GM21390 (cell line): ENCODE measurements around the gene KCNG2.

ENCODE experiments used
- ATAC-seq: cut with Tn5 transposase; IDR thresholded peaks from one replicate; pipeline ENCODE4 v1.9.1; 2021; ENCODE audit not compliant: unreplicated experiment

Gene KCNG2

DNA sequence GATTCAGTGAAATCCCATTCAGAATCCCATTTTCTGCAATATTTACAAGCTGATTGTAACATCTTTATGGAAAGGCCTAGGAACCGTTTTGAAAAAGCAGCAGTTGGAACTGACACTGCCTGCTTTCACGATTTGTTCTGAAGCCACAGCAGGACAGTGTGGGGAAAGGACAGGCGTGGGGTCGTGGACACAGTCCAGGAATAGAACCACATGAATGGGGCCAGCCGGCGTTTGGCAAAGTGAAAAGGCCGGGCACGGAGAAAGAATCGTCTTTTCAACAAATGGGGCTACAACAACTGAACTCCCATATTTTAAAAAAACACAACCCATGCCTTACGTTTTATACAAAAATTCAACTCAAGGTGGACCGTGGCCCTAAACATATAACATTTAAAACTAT, 84.0 kb downstream of the KCNG2 start:
- no peak for ATAC-seq

DNA sequence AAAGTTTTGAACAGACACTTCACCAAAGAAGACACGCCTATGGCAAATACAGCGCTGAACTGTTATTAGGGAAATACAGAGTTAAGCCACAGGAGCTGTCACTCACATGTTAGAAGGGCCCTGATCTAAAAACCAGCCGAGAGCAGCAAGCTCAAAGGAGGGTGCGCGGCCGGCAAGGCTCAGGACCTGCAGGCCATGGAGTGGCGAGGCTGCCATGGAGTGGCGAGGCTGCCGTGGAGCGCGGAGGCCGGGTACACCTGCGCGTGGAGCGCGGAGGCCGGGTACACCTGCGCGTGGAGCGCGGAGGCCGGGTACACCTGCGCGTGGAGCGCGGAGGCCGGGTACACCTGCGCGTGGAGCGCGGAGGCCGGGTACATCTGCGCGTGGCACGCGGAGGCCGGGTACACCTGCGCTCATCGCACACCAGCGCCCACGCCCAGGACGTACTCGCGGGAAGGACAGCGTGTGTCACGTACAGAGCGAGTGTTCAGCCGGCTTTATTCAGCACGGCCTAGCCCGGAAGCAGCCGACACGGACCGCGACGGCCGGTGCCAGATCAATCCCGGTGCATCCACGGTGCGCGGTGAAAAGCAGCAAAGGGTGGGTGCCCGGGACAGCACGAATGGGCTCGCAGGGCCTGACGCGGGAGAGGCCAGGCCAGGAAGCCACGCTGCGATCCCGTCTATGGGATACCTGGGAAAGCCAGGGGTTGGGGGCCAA, 84.9 kb downstream of the KCNG2 start:
- no peak for ATAC-seq

DNA sequence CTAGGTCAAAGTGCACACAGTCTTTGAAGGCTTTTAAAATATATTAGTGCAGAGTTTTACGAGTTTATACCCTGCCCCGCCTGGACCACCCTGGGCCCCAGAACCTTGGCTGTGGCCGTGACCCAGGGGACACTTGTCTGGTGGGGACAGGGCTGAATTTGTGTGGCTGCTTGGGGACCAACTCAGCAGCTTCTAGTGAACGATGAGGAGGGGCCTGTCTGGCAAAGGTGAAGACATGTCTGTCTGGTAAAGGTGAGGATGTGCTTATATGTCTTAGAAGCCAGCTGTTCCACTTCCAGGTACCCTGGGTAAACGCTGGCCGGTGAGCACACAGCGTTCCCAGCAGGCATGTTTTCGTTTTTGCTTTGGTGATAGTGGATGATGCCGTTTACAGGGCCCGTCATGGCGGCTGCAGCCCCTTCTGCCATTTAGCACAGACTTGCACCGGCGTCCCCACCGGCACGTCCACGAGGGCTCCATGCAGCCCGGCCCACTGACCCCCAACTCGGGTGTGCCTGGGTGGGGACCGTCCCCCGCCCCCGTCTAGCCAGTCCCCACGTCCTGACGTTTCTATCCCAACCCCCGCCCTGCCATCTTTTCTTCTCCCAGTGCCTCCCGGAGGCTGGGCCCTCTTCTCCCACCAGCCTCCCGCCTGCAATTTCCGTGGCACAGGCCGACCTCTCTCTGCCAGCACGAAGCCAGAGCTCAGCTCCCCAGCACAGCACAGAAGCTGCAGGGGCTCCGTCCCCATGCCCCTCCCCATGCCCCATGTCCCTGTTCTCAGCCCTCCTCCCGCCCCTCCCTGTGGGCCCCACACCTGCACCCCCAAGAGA, 85.9 kb downstream of the KCNG2 start:
- no peak for ATAC-seq

DNA sequence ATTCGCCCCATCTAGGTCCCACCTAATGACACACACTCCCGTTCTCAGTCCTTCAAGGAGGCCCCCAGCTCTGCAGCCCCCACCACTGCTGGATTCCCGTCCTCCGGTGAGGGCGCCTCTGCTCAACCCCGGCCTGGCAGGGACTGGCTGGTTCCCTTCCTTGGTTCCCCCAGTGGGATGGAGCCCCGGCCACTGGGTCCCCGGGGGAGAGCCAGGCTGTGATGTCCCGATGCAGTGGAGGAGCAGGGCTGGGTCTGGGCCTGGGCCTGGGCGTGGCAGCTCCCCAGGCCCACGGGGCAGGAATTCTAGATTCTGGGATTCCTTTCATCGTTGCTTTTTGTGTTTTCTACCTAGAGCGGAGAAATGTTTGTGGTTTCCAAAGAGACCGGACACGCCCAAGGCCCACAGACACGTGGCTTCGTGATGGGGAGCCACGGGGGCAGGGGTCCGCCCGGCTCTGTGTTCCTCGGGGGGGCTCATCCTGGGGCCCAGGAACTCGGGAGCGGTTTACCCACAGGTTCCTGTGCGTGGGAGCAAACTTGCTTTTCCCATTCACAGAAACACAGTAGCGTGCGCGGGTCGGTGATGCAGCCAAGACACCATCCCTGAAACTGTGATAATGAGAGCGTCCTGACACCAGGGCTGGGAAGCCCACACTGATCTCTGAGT, 86.7 kb downstream of the KCNG2 start:
- ATAC-seq = no peak

DNA sequence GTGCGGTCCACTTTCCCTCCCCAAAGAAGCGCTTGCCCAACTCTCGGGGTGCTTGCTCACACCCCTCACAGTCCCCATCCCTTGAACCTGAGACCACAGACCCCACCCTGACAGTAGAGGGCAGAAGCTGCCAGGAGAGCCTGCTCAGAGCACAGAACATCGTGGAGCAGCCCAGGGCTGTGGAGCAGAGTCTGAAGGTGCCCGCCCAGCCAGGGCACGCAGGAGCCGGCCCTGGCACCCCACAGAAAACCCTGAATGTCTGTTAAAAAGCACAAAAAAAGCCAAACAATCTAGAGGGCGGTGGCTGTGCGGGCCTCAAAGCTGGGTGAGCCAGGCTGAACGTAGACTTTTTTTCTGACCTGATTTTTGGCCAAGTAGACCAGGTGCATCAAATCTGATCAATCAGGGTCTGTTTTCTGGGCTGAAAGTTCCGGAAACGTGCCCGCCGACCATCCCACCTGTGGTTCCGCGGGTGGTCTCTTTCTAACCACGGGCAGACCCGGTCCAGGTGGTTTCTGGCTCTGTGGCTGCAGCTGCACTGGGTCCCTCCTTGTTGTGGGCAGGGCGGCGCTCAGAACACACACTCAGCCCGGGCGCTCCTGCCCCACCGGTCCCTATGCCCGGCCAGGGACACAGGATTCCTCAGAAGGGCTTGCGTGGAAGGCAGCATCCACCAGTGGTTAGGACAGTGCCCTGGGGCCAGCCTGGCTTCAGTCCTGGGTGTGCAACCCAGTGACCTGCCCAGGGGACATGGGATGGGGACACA, 87.4 kb downstream of the KCNG2 start:
- ATAC-seq = no peak

- no peak for ATAC-seq
These were observed 89.7 kb downstream of the KCNG2 start for GRCh38 chr18:79887181-79888000.

DNA sequence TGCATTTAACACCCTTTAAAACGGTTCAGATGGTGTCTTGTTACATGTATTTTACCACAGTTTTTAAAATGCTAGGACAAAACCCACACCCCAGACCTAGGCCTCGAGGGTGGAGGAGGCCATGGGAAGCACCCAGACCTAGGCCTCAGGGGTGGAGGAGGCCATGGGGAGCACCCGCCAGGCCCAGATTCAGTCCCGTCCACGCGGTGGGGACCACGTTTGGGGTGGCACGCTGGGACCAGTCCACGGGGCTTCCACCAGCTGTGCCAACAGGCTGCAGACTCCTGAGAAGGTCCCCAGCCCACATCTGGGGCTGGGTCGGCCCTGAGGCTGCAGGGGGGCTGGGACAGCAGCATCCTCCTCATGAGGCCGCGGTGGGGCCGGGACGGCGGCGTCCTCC, 90.3 kb downstream of the KCNG2 start:
- ATAC-seq = no peak

DNA sequence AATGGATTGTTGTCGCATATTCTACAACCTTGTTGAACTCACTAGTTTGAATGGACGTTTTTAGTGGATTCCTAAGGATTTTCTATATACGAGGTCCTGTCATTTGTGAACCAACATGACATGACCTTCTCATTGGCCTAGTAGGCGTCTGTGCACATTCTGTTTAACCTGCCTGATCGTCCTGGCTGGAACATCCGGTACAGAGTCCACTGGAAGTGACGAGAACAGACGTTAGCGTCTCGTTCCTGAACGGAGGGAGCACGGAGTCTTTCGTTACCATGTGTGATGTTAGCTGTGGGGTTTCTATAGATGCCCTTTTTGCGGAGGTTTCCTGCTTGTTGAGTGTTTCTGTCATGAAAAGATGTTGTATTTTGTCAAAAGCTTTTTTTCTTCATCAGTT, 91.8 kb downstream of the KCNG2 start:
- no peak for ATAC-seq

- ATAC-seq = no peak
These were observed 92.9 kb downstream of the KCNG2 start for GRCh38 chr18:79890674-79891073.

- no peak for ATAC-seq
These were observed 99.0 kb downstream of the KCNG2 start for GRCh38 chr18:79896738-79897137.

- ATAC-seq = no peak
These were observed 100.3 kb downstream of the KCNG2 start for GRCh38 chr18:79897940-79898625.

- ATAC-seq = no peak
These were observed 101.3 kb downstream of the KCNG2 start for GRCh38 chr18:79898952-79899608.

GRCh38 chr18:79899609-79900445, 102.1 kb downstream of the KCNG2 start:
- no peak for ATAC-seq

- ATAC-seq = no peak
These were observed 103.2 kb downstream of the KCNG2 start for GRCh38 chr18:79900610-79901570.

DNA sequence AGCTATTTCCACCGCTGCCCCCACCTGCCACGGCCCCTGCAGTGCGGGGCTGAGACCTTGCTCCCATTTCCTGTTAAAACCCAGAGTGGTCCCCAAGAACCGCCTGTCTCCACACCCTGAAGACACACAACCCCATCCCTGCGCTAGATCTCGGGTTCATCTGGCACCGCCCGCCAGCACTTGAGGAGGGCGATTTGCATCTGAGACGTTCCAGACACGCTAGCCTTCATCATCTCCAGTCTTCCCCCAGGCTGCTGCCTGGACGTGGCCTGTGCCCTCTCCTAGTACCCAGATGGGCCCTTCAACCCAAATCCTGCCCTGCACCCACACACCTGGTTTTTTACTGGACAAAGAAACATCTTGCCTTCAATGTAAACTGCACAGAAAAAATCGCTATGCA, 103.9 kb downstream of the KCNG2 start:
- no peak for ATAC-seq

DNA sequence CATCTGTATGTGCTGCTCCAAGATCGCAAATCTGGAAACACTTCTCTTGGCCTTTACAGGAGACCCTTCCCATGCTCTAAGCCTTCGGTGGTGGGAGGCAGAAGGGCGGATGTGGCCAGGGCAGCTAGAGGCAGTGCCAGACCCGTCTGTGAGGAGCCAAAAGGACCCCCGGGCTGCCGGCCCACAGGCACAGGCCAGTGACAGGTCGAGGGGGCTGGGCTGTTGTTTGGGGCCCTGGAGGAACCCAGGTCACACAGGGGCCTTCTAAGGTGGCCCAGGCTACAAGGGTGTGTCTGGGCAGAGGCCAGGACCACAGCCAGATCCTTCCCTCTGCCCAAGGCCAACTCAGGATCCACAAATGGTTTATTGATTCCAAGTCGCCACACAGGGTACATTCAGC, 104.3 kb downstream of the KCNG2 start:
- ATAC-seq = no peak

DNA sequence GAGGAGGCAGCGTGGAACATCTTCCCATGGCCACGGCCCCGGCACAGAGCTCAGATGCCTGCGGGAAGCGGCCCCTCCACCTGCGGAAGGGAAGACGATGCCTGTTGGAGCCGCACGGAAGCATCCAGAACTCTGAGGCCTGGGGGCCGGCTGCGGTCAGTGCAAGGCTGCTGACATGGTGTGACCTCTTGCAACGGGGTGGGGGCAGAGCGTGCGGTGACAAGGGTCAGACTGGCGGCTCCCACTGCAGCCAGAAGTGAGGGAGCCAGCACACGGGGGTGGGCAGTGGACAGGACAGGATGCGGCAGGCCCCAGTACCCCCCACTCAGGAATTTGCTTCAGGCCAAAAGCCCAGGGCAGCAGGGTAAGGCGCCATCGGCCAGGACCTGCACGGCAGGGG, 104.9 kb downstream of the KCNG2 start:
- no peak for ATAC-seq
